WTC11 (cell line): Measurements from ENCODE around the gene THRSP. TPM values are rescaled to one million over a fixed set of nuclear protein-coding genes. Genes with fewer than 3 reads are reported as not detected.

Source experiments
- ATAC-seq: fragments of 200-7000 bp; cut with Tn5 transposase; 2 replicates; pipeline ENCODE4 v1.10.0; 2021; ENCODE audit warnings: mild to moderate bottlenecking, moderate library complexity
- CTCF ChIA-PET: fragments of 300-600 bp; sonication (Branson Sonifier 250); formaldehyde crosslinking; loops from one replicate; lab custom pipeline; 2021; ENCODE audit warnings: antibody characterized with exemption; lab: Charles Lee
- POLR2A ChIA-PET: fragments of 350-600 bp; sonication (Branson Sonifier 250); formaldehyde crosslinking; loops from one replicate; lab custom pipeline; 2021; ENCODE audit warnings: antibody characterized with exemption; lab: Charles Lee
- DNase-seq: peaks from one replicate; pipeline ENCODE4 v3.0.0; 2021; ENCODE audit warnings: low spot score
- H3K27ac Mint-ChIP-seq: 2 replicates; pipeline ENCODE4 v1.8.0; 2021; ENCODE audit warnings: mixed read lengths
- H3K27me3 Mint-ChIP-seq: 2 replicates; pipeline ENCODE4 v1.8.0; 2021; ENCODE audit warnings: low read depth, mild to moderate bottlenecking, moderate library complexity, mixed read lengths
- H3K36me3 Mint-ChIP-seq: 2 replicates; pipeline ENCODE4 v1.8.0; 2021; ENCODE audit warnings: mixed read lengths
- H3K4me1 Mint-ChIP-seq: 2 replicates; pipeline ENCODE4 v1.8.0; 2022; ENCODE audit warnings: mixed read lengths
- H3K4me3 Mint-ChIP-seq: 2 replicates; pipeline ENCODE4 v1.8.0; 2021; ENCODE audit warnings: mild to moderate bottlenecking, moderate library complexity, mixed read lengths
- H3K9me3 Mint-ChIP-seq: 2 replicates; pipeline ENCODE4 v1.8.0; 2021; ENCODE audit warnings: mixed read lengths
- ARID4B ChIP-seq: sonication (generic); formaldehyde crosslinking; IDR thresholded peaks from 2 replicates; pipeline ENCODE4 v1.8.0; 2023; ENCODE audit warnings: missing genetic modification reagents, mild to moderate bottlenecking, borderline replicate concordance
- CBFB ChIP-seq: sonication (generic); formaldehyde crosslinking; IDR thresholded peaks from 2 replicates; pipeline ENCODE4 v1.8.1; 2022; ENCODE audit warnings: mild to moderate bottlenecking, low read depth, missing genetic modification reagents
- CREM ChIP-seq: sonication (generic); formaldehyde crosslinking; IDR thresholded peaks from 2 replicates; pipeline ENCODE4 v1.8.1; 2022; ENCODE audit warnings: mild to moderate bottlenecking, missing genetic modification reagents, moderate library complexity
- ELF4 ChIP-seq: sonication (generic); formaldehyde crosslinking; IDR thresholded peaks from 2 replicates; pipeline ENCODE4 v1.8.1; 2022; ENCODE audit warnings: low read depth, mild to moderate bottlenecking, moderate library complexity, missing genetic modification reagents
- ETV6 ChIP-seq: sonication (generic); formaldehyde crosslinking; IDR thresholded peaks from 2 replicates; pipeline ENCODE4 v1.8.1; 2022; ENCODE audit warnings: mild to moderate bottlenecking, missing genetic modification reagents
- NR3C1 ChIP-seq: sonication (generic); formaldehyde crosslinking; conservative IDR thresholded peaks from 2 replicates; pipeline ENCODE4 v1.8.1; 2023; ENCODE audit warnings: low read depth, mild to moderate bottlenecking, missing genetic modification reagents
- RELA ChIP-seq: sonication (generic); formaldehyde crosslinking; IDR thresholded peaks from 2 replicates; pipeline ENCODE4 v1.8.1; 2022; ENCODE audit warnings: missing genetic modification reagents, mild to moderate bottlenecking, borderline replicate concordance
- SMAD4 ChIP-seq: sonication (generic); formaldehyde crosslinking; IDR thresholded peaks from 2 replicates; pipeline ENCODE4 v1.8.0; 2022; ENCODE audit warnings: mild to moderate bottlenecking, missing genetic modification reagents
- SP1 ChIP-seq: sonication (generic); formaldehyde crosslinking; conservative IDR thresholded peaks from 2 replicates; pipeline ENCODE4 v1.8.1; 2022; ENCODE audit warnings: missing genetic modification reagents
- ZNF138 ChIP-seq: sonication (generic); formaldehyde crosslinking; conservative IDR thresholded peaks from 2 replicates; pipeline ENCODE4 v1.8.1; 2022; ENCODE audit warnings: mild to moderate bottlenecking, moderate library complexity, missing genetic modification reagents
- ZNF232 ChIP-seq: sonication (generic); formaldehyde crosslinking; IDR thresholded peaks from 2 replicates; pipeline ENCODE4 v1.8.0; 2022; ENCODE audit warnings: mild to moderate bottlenecking, missing genetic modification reagents
- ZNF416 ChIP-seq: fragments of 250-450 bp; sonication (Bioruptor Pico); IDR thresholded peaks from 2 replicates; pipeline ENCODE4 v1.9.0; 2021; ENCODE audit warnings: mild to moderate bottlenecking, inconsistent platforms
- total RNA-seq: library from RNA; stranded (reverse); gene quantifications from 3 replicates; pipeline ENCODE4 v1.2.3, GENCODE V29; 2021
- TF ChIP-seq, protein P1 (sequence below): sonication (generic); formaldehyde crosslinking; IDR thresholded peaks from 2 replicates; pipeline ENCODE4 v1.8.0; 2023; ENCODE audit warnings: missing genetic modification reagents
- TF ChIP-seq, protein P2 (sequence below): sonication (generic); formaldehyde crosslinking; IDR thresholded peaks from 2 replicates; pipeline ENCODE4 v1.8.1; 2023; ENCODE audit warnings: mild to moderate bottlenecking, moderate library complexity, missing genetic modification reagents
- TF ChIP-seq, protein P3 (sequence below): fragments of 250-450 bp; sonication (Bioruptor Pico); IDR thresholded peaks from 2 replicates; pipeline ENCODE4 v1.9.0; 2021; ENCODE audit warnings: mild to moderate bottlenecking, borderline replicate concordance

THRSP gene
- total RNA-seq, 1 experiment from 2014 or later: not detected

DNA sequence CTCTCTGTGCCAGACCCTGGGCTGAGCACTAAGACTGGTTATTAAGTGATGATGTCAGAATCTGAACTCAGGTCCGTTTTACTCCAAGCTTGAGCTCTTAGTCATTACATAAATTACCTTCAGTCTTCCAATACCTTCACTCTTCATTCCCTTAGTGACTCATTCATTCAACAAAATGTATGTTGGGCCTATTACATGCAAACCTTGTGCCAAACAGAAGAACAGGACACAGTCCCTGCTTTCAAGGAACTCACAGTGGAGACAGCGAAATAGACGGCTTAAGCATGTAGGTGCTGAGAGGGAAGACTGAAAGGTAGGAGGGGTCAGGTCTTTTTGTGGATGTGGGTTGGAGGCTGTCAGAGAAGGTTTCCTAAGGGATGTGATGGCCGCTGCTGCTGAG, 43.9 kb upstream of the THRSP start:
- POLR2A ChIA-PET: no interaction called here
- CTCF ChIA-PET: interaction anchor here (1.2 kb wide), 1 partner anchor 21 kb away, joined by 4 read pairs; no protein-coding TSS in a partner anchor

DNA sequence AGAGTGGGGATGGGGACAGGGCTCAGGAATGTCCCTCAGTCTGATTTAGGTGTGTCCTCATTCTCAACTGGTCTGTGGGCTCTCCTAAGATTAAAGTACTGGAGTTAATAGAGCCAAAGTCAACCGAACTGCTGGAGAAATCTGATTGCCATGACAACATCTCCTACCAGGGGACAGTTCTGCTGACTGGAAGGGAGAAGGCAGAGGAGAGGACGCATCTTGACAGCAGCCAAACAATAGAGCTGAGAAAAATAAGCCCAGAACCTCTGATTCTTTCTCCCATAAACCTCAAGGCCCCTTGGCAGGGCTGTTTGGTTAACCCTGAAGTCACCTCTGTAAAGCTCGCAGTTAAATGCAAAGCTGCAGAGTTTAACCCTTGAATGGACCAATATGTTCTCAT, 43.4 kb upstream of the THRSP start:
- POLR2A ChIA-PET: no interaction called here
- no peak for DNase-seq
- TF ChIP-seq NR3C1 (CRISPR knock-in tag) (no peak), ARID4B (CRISPR knock-in tag) (no peak), CREM (no peak), RELA (CRISPR knock-in tag) (no peak)
- TF ChIP-seq, protein P1, sequence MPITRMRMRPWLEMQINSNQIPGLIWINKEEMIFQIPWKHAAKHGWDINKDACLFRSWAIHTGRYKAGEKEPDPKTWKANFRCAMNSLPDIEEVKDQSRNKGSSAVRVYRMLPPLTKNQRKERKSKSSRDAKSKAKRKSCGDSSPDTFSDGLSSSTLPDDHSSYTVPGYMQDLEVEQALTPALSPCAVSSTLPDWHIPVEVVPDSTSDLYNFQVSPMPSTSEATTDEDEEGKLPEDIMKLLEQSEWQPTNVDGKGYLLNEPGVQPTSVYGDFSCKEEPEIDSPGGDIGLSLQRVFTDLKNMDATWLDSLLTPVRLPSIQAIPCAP (CRISPR knock-in tag): no peak

More for the DNA sequence above, 43.9 kb upstream of the THRSP start:
- Mint-ChIP-seq H3K27ac (no peak overlapping the region), H3K36me3 (peaks cover 16% of the 10 kb centered on the region; the same call in 1 of the 2 replicates), H3K27me3 (no peaks in the 10 kb centered on the region; the same call in 1 of the 2 replicates), H3K9me3 (no peaks in the 10 kb centered on the region), H3K4me1 (peaks cover 24% of the 10 kb centered on the region), H3K4me3 (no peak overlapping the region)
- DNase-seq (no peak), ATAC-seq (no peak)
- no peak for TF ChIP-seq SP1 (CRISPR knock-in tag)
- no peak for TF ChIP-seq ETV6 (CRISPR knock-in tag)
- TF ChIP-seq, protein P2, sequence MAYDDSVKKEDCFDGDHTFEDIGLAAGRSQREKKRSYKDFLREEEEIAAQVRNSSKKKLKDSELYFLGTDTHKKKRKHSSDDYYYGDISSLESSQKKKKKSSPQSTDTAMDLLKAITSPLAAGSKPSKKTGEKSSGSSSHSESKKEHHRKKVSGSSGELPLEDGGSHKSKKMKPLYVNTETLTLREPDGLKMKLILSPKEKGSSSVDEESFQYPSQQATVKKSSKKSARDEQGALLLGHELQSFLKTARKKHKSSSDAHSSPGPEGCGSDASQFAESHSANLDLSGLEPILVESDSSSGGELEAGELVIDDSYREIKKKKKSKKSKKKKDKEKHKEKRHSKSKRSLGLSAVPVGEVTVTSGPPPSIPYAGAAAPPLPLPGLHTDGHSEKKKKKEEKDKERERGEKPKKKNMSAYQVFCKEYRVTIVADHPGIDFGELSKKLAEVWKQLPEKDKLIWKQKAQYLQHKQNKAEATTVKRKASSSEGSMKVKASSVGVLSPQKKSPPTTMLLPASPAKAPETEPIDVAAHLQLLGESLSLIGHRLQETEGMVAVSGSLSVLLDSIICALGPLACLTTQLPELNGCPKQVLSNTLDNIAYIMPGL (CRISPR knock-in tag): no peak
- no peak for TF ChIP-seq CBFB (CRISPR knock-in tag)
- TF ChIP-seq NR3C1 (CRISPR knock-in tag): no peak
- TF ChIP-seq ZNF232: no peak
- TF ChIP-seq CREM: no peak
- no peak for TF ChIP-seq ZNF416 (CRISPR knock-in tag)
- no peak for TF ChIP-seq ZNF138 (CRISPR knock-in tag)
- no peak for TF ChIP-seq SMAD4 (CRISPR knock-in tag)
- TF ChIP-seq, protein P3, sequence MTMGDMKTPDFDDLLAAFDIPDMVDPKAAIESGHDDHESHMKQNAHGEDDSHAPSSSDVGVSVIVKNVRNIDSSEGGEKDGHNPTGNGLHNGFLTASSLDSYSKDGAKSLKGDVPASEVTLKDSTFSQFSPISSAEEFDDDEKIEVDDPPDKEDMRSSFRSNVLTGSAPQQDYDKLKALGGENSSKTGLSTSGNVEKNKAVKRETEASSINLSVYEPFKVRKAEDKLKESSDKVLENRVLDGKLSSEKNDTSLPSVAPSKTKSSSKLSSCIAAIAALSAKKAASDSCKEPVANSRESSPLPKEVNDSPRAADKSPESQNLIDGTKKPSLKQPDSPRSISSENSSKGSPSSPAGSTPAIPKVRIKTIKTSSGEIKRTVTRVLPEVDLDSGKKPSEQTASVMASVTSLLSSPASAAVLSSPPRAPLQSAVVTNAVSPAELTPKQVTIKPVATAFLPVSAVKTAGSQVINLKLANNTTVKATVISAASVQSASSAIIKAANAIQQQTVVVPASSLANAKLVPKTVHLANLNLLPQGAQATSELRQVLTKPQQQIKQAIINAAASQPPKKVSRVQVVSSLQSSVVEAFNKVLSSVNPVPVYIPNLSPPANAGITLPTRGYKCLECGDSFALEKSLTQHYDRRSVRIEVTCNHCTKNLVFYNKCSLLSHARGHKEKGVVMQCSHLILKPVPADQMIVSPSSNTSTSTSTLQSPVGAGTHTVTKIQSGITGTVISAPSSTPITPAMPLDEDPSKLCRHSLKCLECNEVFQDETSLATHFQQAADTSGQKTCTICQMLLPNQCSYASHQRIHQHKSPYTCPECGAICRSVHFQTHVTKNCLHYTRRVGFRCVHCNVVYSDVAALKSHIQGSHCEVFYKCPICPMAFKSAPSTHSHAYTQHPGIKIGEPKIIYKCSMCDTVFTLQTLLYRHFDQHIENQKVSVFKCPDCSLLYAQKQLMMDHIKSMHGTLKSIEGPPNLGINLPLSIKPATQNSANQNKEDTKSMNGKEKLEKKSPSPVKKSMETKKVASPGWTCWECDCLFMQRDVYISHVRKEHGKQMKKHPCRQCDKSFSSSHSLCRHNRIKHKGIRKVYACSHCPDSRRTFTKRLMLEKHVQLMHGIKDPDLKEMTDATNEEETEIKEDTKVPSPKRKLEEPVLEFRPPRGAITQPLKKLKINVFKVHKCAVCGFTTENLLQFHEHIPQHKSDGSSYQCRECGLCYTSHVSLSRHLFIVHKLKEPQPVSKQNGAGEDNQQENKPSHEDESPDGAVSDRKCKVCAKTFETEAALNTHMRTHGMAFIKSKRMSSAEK (CRISPR knock-in tag): no peak
- no peak for TF ChIP-seq ELF4

More for the DNA sequence above, 43.4 kb upstream of the THRSP start:
- ATAC-seq: no peak
- Mint-ChIP-seq H3K4me3 (no peak overlapping the region), H3K36me3 (peaks cover 15% of the 10 kb centered on the region; the same call in 1 of the 2 replicates), H3K9me3 (no peaks in the 10 kb centered on the region), H3K27ac (no peak overlapping the region), H3K4me1 (peaks cover 24% of the 10 kb centered on the region), H3K27me3 (no peaks in the 10 kb centered on the region; the same call in 1 of the 2 replicates)
- CTCF ChIA-PET: interaction anchor here (0.6 to 1.2 kb wide), 4 partner anchors 20 to 177 kb away, joined by 3 to 7 read pairs (median 4); partner anchors contain the start of gene INTS4
